GM12878 (cell line): Measurements from ENCODE around the gene TBXA2R. TPM values are rescaled to one million over a fixed set of nuclear protein-coding genes. Genes with fewer than 3 reads are reported as not detected.

Source experiments
- EP300 ChIP-seq, 2 experiments: fragments of 150-350 bp in 1 of 2; IDR thresholded peaks; 2 replicates each; pipeline ENCODE4 v1.6.1; 2011 to 2012; ENCODE audit warnings: low read depth in 2 of 2, low read length in 2 of 2, borderline replicate concordance in 1 of 2, improper control_type of control experiment in 1 of 2, inconsistent platforms in 1 of 2; ENCODE audit not compliant: control insufficient read depth in 1 of 2
- JUND ChIP-seq: IDR thresholded peaks from 2 replicates; pipeline ENCODE4 v1.6.1; 2012; ENCODE audit warnings: low read depth, mild to moderate bottlenecking, low read length, improper control_type of control experiment, moderate library complexity
- MTA2 ChIP-seq: fragments of 450-650 bp; IDR thresholded peaks from 2 replicates; pipeline ENCODE4 v1.6.1; 2016; ENCODE audit warnings: low read depth, mild to moderate bottlenecking, moderate library complexity
- NRF1 ChIP-seq: conservative IDR thresholded peaks from 2 replicates; pipeline ENCODE4 v1.6.1; 2011; ENCODE audit warnings: mild to moderate bottlenecking, low read depth, low read length, improper control_type of control experiment
- POLR2AphosphoS5 ChIP-seq: IDR thresholded peaks from 2 replicates; pipeline ENCODE4 v1.6.1; 2011; ENCODE audit warnings: mild to moderate bottlenecking, low read length, inconsistent platforms
- SMAD5 ChIP-seq: IDR thresholded peaks from 2 replicates; pipeline ENCODE4 v1.6.1; 2016; ENCODE audit warnings: antibody characterized with exemption, low read depth
- SRF ChIP-seq, 2 experiments: IDR thresholded peaks; 2 replicates each; pipeline ENCODE4 v1.6.1; 2011; ENCODE audit warnings: low read depth in 2 of 2, low read length in 2 of 2, mild to moderate bottlenecking in 1 of 2, moderate library complexity in 1 of 2
- SUZ12 ChIP-seq: fragments of 200-600 bp; sonication (generic); IDR thresholded peaks from one replicate; pipeline ENCODE4 v1.6.1; 2018; ENCODE audit warnings: antibody characterized with exemption, mild to moderate bottlenecking; ENCODE audit not compliant: unreplicated experiment
- TARDBP ChIP-seq: IDR thresholded peaks from 2 replicates; pipeline ENCODE4 v1.6.1; 2016; ENCODE audit warnings: borderline replicate concordance
- TBL1XR1 ChIP-seq: IDR thresholded peaks from 2 replicates; pipeline ENCODE4 v1.6.1; 2012; ENCODE audit warnings: low read depth, low read length, improper control_type of control experiment
- ZNF207 ChIP-seq: fragments of 450-650 bp; IDR thresholded peaks from 2 replicates; pipeline ENCODE4 v1.6.1; 2014; ENCODE audit warnings: antibody characterized with exemption, mild to moderate bottlenecking, borderline replicate concordance
- ZNF24 ChIP-seq: fragments of 450-650 bp; IDR thresholded peaks from 2 replicates; pipeline ENCODE4 v1.6.1; 2017; ENCODE audit warnings: antibody characterized with exemption, mild to moderate bottlenecking
- ZSCAN29 ChIP-seq: fragments of 450-650 bp; IDR thresholded peaks from 2 replicates; pipeline ENCODE4 v1.6.1; 2017; ENCODE audit warnings: mild to moderate bottlenecking, moderate library complexity
- polyA plus RNA-seq, 11 experiments: library from polyadenylated mRNA; depleted of rRNA in 4 of 11; unstranded in 6 of 11; stranded (reverse) in 5 of 11; fragments of >200 nt; fragmentation: Nextera tagmentation in 4 of 11; fragmentation: Illumina TruSeq in 1 of 11; extraction: Ambion mirVana in 4 of 11; extraction: Trizol in 1 of 11; gene quantifications; 1 replicate in 1 of 11; 2 replicates in 10 of 11; pipeline versions ENCODE4 v1.2.1 to v1.2.3, GENCODE V29; 2011 to 2016; ENCODE audit warnings: inconsistent platforms in 2 of 11, missing spikeins in 2 of 11, low read depth in 1 of 11
- total RNA-seq, 4 experiments: library from RNA; depleted of rRNA in 3 of 4; stranded (reverse); fragments of >200 nt in 3 of 4; fragmentation: Illumina TruSeq in 1 of 4; extraction: Trizol in 1 of 4; gene quantifications; 2 replicates each; pipeline versions ENCODE4 v1.2.1 to v1.2.3, GENCODE V29; 2013 to 2021
- TF ChIP-seq, protein P1 (sequence below): IDR thresholded peaks from 2 replicates; pipeline ENCODE4 v1.6.1; 2012; ENCODE audit warnings: low read depth, low read length, improper control_type of control experiment
- TF ChIP-seq, protein P2 (sequence below): fragments of 450-650 bp; IDR thresholded peaks from 2 replicates; pipeline ENCODE4 v1.6.1; 2018; ENCODE audit warnings: mild to moderate bottlenecking, low read depth, moderate library complexity; ENCODE audit not compliant: partially characterized antibody
- TF ChIP-seq, protein P3 (sequence below): fragments of 450-650 bp; IDR thresholded peaks from 2 replicates; pipeline ENCODE4 v1.6.1; 2017; ENCODE audit warnings: mild to moderate bottlenecking, moderate library complexity
- TF ChIP-seq, protein P4 (sequence below): fragments of 150-350 bp; IDR thresholded peaks from 2 replicates; pipeline ENCODE4 v1.6.1; 2014; ENCODE audit warnings: mild to moderate bottlenecking, low read depth, low read length
- TF ChIP-seq, protein P5 (sequence below): fragments of 450-650 bp; IDR thresholded peaks from 2 replicates; pipeline ENCODE4 v1.6.1; 2017; ENCODE audit warnings: low read depth, mild to moderate bottlenecking, moderate library complexity

TBXA2R gene
- total and polyA plus RNA-seq, 10 of the 15 experiments (the other 5 are each of a cell fraction or from before 2014, with no cell fraction given): 0.03 TPM; not detected in 8

DNA sequence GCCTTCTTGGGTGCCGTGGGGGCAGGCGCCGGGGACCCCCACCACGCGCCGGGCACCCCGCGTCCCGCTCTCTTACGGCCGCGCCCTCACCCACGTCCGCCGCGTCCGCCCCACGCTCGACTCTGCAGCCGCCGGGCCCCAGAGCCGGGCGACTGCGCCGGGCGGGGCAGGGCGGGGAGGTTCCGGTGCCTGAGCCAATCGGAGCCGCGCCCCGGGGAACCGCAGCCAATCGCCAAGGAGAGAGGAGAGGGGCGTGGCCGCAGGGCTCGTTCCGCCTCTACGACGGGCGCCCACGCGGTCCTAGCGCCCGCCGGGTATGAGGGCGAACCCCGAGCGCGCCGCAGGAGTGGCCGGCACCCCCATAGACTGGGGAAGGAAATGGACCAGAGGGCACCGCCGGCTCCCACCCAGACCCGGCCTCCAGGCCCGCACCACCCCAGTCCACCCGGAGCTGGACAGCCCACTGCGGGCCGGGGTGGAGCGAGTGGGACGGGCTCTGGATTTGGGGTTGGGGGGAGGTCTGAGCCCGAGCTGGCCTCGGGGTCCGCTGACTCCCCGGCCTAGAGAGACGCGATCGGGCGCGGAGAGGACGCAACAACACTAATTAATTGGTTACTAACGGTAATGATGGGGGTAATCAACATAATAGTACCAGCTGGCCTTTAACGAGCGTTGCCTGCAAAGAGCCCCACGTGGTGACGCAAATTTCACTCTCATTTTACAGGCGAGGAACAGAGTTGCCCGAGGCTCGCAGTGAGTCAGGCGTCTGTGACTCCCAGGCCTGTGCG is 49.0 kb downstream of the TBXA2R start, which contains the start of gene MFSD12 (continued):
- no peak for TF ChIP-seq ZNF24
- no peak for TF ChIP-seq JUND
- no peak for TF ChIP-seq NRF1
- TF ChIP-seq, protein P1, sequence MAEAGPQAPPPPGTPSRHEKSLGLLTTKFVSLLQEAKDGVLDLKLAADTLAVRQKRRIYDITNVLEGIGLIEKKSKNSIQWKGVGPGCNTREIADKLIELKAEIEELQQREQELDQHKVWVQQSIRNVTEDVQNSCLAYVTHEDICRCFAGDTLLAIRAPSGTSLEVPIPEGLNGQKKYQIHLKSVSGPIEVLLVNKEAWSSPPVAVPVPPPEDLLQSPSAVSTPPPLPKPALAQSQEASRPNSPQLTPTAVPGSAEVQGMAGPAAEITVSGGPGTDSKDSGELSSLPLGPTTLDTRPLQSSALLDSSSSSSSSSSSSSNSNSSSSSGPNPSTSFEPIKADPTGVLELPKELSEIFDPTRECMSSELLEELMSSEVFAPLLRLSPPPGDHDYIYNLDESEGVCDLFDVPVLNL: no peak
- no peak for TF ChIP-seq EP300 (IDR thresholded peaks at IDR 0.05; ENCODE audit: borderline replicate concordance in 1 of 2, control insufficient read depth in 1 of 2, low read depth in 2 of 2, low read length in 2 of 2)
- TF ChIP-seq, protein P2, sequence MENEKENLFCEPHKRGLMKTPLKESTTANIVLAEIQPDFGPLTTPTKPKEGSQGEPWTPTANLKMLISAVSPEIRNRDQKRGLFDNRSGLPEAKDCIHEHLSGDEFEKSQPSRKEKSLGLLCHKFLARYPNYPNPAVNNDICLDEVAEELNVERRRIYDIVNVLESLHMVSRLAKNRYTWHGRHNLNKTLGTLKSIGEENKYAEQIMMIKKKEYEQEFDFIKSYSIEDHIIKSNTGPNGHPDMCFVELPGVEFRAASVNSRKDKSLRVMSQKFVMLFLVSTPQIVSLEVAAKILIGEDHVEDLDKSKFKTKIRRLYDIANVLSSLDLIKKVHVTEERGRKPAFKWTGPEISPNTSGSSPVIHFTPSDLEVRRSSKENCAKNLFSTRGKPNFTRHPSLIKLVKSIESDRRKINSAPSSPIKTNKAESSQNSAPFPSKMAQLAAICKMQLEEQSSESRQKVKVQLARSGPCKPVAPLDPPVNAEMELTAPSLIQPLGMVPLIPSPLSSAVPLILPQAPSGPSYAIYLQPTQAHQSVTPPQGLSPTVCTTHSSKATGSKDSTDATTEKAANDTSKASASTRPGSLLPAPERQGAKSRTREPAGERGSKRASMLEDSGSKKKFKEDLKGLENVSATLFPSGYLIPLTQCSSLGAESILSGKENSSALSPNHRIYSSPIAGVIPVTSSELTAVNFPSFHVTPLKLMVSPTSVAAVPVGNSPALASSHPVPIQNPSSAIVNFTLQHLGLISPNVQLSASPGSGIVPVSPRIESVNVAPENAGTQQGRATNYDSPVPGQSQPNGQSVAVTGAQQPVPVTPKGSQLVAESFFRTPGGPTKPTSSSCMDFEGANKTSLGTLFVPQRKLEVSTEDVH: no peak
- no peak for TF ChIP-seq TARDBP
- TF ChIP-seq MTA2: peak; percentile 34; the same call in 1 of the 2 replicates
- TF ChIP-seq, protein P3, sequence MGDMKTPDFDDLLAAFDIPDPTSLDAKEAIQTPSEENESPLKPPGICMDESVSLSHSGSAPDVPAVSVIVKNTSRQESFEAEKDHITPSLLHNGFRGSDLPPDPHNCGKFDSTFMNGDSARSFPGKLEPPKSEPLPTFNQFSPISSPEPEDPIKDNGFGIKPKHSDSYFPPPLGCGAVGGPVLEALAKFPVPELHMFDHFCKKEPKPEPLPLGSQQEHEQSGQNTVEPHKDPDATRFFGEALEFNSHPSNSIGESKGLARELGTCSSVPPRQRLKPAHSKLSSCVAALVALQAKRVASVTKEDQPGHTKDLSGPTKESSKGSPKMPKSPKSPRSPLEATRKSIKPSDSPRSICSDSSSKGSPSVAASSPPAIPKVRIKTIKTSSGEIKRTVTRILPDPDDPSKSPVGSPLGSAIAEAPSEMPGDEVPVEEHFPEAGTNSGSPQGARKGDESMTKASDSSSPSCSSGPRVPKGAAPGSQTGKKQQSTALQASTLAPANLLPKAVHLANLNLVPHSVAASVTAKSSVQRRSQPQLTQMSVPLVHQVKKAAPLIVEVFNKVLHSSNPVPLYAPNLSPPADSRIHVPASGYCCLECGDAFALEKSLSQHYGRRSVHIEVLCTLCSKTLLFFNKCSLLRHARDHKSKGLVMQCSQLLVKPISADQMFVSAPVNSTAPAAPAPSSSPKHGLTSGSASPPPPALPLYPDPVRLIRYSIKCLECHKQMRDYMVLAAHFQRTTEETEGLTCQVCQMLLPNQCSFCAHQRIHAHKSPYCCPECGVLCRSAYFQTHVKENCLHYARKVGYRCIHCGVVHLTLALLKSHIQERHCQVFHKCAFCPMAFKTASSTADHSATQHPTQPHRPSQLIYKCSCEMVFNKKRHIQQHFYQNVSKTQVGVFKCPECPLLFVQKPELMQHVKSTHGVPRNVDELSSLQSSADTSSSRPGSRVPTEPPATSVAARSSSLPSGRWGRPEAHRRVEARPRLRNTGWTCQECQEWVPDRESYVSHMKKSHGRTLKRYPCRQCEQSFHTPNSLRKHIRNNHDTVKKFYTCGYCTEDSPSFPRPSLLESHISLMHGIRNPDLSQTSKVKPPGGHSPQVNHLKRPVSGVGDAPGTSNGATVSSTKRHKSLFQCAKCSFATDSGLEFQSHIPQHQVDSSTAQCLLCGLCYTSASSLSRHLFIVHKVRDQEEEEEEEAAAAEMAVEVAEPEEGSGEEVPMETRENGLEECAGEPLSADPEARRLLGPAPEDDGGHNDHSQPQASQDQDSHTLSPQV: no peak
- TF ChIP-seq, protein P4, sequence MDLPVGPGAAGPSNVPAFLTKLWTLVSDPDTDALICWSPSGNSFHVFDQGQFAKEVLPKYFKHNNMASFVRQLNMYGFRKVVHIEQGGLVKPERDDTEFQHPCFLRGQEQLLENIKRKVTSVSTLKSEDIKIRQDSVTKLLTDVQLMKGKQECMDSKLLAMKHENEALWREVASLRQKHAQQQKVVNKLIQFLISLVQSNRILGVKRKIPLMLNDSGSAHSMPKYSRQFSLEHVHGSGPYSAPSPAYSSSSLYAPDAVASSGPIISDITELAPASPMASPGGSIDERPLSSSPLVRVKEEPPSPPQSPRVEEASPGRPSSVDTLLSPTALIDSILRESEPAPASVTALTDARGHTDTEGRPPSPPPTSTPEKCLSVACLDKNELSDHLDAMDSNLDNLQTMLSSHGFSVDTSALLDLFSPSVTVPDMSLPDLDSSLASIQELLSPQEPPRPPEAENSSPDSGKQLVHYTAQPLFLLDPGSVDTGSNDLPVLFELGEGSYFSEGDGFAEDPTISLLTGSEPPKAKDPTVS: no peak
- no peak for TF ChIP-seq SMAD5
- no peak for TF ChIP-seq SRF (IDR thresholded peaks at IDR 0.05; ENCODE audit: low read depth in 2 of 2, low read length in 2 of 2)
- no peak for TF ChIP-seq ZSCAN29
- TF ChIP-seq ZNF207: no peak
- peak; percentile 34; the same call in 1 of the 2 replicates for TF ChIP-seq POLR2AphosphoS5
- no peak for TF ChIP-seq SUZ12
- TF ChIP-seq TBL1XR1: no peak
- TF ChIP-seq, protein P5, sequence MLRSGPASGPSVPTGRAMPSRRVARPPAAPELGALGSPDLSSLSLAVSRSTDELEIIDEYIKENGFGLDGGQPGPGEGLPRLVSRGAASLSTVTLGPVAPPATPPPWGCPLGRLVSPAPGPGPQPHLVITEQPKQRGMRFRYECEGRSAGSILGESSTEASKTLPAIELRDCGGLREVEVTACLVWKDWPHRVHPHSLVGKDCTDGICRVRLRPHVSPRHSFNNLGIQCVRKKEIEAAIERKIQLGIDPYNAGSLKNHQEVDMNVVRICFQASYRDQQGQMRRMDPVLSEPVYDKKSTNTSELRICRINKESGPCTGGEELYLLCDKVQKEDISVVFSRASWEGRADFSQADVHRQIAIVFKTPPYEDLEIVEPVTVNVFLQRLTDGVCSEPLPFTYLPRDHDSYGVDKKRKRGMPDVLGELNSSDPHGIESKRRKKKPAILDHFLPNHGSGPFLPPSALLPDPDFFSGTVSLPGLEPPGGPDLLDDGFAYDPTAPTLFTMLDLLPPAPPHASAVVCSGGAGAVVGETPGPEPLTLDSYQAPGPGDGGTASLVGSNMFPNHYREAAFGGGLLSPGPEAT: peak; percentile 98
